Measurements from ENCODE around the gene MED28. TPM values are rescaled to one million over a fixed set of nuclear protein-coding genes. Genes with fewer than 3 reads are reported as not detected.

The MED28 gene
- total RNA-seq, 1 donor from 2014 or later = 21.7 TPM

GRCh38 chr4:17605236-17605635, 9.2 kb upstream of the MED28 start:
- DNase-seq (ENCODE audit: low spot score) = no peak
- intact Hi-C loops (cut with DNase I) = no loop called here

- peak; percentile 41 for DNase-seq (ENCODE audit: low spot score)
- intact Hi-C loops (cut with DNase I) = loop anchor here (1.0 to 10.0 kb wide), 2 partner anchors 36 to 191 kb away; no protein-coding TSS in a partner anchor
These were observed 553 bp upstream of the MED28 start for GRCh38 chr4:17613761-17614415.

GRCh38 chr4:17616283-17616682, 1.8 kb downstream of the MED28 start:
- intact Hi-C loops (cut with DNase I) = loop anchor here (10.0 kb wide), 1 partner anchor 189 kb away; no protein-coding TSS in a partner anchor
- no peak for DNase-seq (ENCODE audit: low spot score)

GRCh38 chr4:17618926-17619325, 4.5 kb downstream of the MED28 start:
- peak; percentile 15 for DNase-seq (ENCODE audit: low spot score)
- intact Hi-C loops (cut with DNase I) = loop anchor here (10.0 kb wide), 1 partner anchor 186 kb away; no protein-coding TSS in a partner anchor

GRCh38 chr4:17619416-17620105, 5.1 kb downstream of the MED28 start:
- intact Hi-C loops (cut with DNase I) = loop anchor here (10.0 kb wide), 1 partner anchor 185 kb away; no protein-coding TSS in a partner anchor
- DNase-seq (ENCODE audit: low spot score) = peak; percentile 9

- intact Hi-C loops (cut with DNase I) = no loop called here
- peak; percentile 65 for DNase-seq (ENCODE audit: low spot score)
These were observed 9.1 kb downstream of the MED28 start for GRCh38 chr4:17623451-17624001.

- peak; percentile 20 for DNase-seq (ENCODE audit: low spot score)
- intact Hi-C loops (cut with DNase I) = no loop called here
These were observed 10.4 kb downstream of the MED28 start for GRCh38 chr4:17624821-17625220.

GRCh38 chr4:17630228-17630627, 15.8 kb downstream of the MED28 start:
- DNase-seq (ENCODE audit: low spot score) = peak; percentile 12
- intact Hi-C loops (cut with DNase I) = no loop called here

- intact Hi-C loops (cut with DNase I) = no loop called here
- peak; percentile 50 for DNase-seq (ENCODE audit: low spot score)
These were observed 19.2 kb downstream of the MED28 start for GRCh38 chr4:17633600-17633999.

- intact Hi-C loops (cut with DNase I) = no loop called here
- peak; percentile 14 for DNase-seq (ENCODE audit: low spot score)
These were observed 20.6 kb downstream of the MED28 start for GRCh38 chr4:17635056-17635455.

GRCh38 chr4:17636341-17636695, 21.9 kb downstream of the MED28 start:
- intact Hi-C loops (cut with DNase I) = loop anchor here (1.0 kb wide), 1 partner anchor 87 kb away; no protein-coding TSS in a partner anchor

GRCh38 chr4:17636696-17637622, 22.5 kb downstream of the MED28 start:
- peak; percentile 80 for DNase-seq (ENCODE audit: low spot score)
- intact Hi-C loops (cut with DNase I) = loop anchor here (1.0 kb wide), 1 partner anchor 88 kb away; no protein-coding TSS in a partner anchor

More at GRCh38 chr4:17636341-17636695, 21.9 kb downstream of the MED28 start:
- DNase-seq (ENCODE audit: low spot score) = peak; percentile 67

GRCh38 chr4:17639136-17639535, 24.7 kb downstream of the MED28 start:
- intact Hi-C loops (cut with DNase I) = no loop called here
- peak; percentile 63 for DNase-seq (ENCODE audit: low spot score)

GRCh38 chr4:17642398-17642783, 27.9 kb downstream of the MED28 start:
- intact Hi-C loops (cut with DNase I) = no loop called here
- DNase-seq (ENCODE audit: low spot score) = no peak

GRCh38 chr4:17646693-17647092, 32.3 kb downstream of the MED28 start:
- intact Hi-C loops (cut with DNase I) = no loop called here

GRCh38 chr4:17647176-17647806, 32.9 kb downstream of the MED28 start:
- intact Hi-C loops (cut with DNase I) = no loop called here
- DNase-seq (ENCODE audit: low spot score) = no peak

More at GRCh38 chr4:17646693-17647092, 32.3 kb downstream of the MED28 start:
- DNase-seq (ENCODE audit: low spot score) = no peak

GRCh38 chr4:17647927-17648326, 33.5 kb downstream of the MED28 start:
- DNase-seq (ENCODE audit: low spot score) = no peak
- intact Hi-C loops (cut with DNase I) = no loop called here

- no peak for DNase-seq (ENCODE audit: low spot score)
- intact Hi-C loops (cut with DNase I) = no loop called here
These were observed 36.0 kb downstream of the MED28 start for GRCh38 chr4:17650406-17650805.

- intact Hi-C loops (cut with DNase I) = no loop called here
- no peak for DNase-seq (ENCODE audit: low spot score)
These were observed 40.3 kb downstream of the MED28 start for GRCh38 chr4:17654701-17655100.
